ENCODE measurements around the gene FGB.

- TF ChIP-seq CTCF (IDR thresholded peaks at IDR 0.05), result no peak
- no peak for TF ChIP-seq GATA3 (IDR thresholded peaks at IDR 0.05; ENCODE audit: borderline replicate concordance)
- no peak for TF ChIP-seq RCOR1 (IDR thresholded peaks at IDR 0.05; ENCODE audit: low read depth, low read length)
- TF ChIP-seq POLR2A (IDR thresholded peaks at IDR 0.05; ENCODE audit: low read length), result no peak
- TF ChIP-seq EP300 (IDR thresholded peaks at IDR 0.05), result no peak
- no peak for TF ChIP-seq REST (IDR thresholded peaks at IDR 0.05)
- TF ChIP-seq SMC3 (IDR thresholded peaks at IDR 0.05), result no peak
- no peak for TF ChIP-seq JUNB (IDR thresholded peaks at IDR 0.05)
- no peak for TF ChIP-seq ELK1 (IDR thresholded peaks at IDR 0.05; ENCODE audit: low read depth, low read length)
- TF ChIP-seq CHD4 (IDR thresholded peaks at IDR 0.05; ENCODE audit: borderline replicate concordance), result no peak
- no peak for TF ChIP-seq MAZ (IDR thresholded peaks at IDR 0.05; ENCODE audit: borderline replicate concordance, low read depth, low read length)
- no peak for TF ChIP-seq FOXS1 (CRISPR knock-in tag; IDR thresholded peaks at IDR 0.05)
- TF ChIP-seq ESRRA (IDR thresholded peaks at IDR 0.05; ENCODE audit: borderline replicate concordance, low read length), result no peak
These were observed 53.5 kb downstream of the FGB start for GRCh38 chr4:154616287-154616686.

Measured in A549 (cell line).